IPS-11a (cell line): ENCODE measurements around the gene GALNT9.

ENCODE experiments used
- H3K4me3 ChIP-seq: one replicate; pipeline ENCODE4 v1.5.1; 2013; ENCODE audit warnings: low read depth, low read length, control low read depth

The GALNT9 gene

DNA sequence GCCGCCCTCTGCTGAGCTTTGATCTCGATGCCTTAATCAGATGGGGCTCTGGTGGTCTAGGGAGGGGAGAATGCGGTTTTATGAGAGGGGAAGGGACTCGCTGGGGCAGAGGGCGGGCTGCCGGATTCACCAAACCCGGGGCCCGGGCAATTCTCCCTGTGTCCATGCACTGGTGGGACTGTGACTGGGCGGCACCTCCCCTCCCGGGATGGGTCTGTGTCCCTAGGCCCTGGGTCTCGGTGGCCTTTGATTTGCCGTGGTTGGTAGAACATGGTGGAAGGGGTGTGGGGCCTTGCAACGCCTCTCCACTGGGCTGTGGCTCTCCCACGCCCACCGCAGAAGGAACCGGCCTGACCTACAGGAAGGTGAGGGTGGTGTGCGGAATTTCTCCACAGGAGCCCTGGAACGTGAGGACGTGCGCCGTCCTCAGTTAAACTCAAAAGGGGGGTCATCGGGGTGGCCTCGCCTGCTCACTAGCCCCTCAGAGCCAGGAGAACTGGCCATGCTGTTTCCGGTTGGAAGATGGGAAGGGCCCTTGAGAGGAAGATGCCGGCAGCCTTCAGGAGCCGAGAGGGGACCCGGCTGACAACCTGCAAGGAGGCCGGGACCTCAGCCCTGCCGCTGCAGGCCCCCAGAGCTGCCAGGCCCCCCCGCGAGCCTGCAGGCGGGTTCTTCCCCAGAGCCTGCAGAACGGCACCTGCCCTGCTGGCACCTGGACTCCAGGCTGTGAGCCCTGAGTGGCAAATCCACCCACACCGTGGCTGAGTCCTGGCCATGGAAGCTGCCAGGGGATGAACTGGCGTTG lies 141.5 kb downstream of the GALNT9 start:
- H3K4me3 ChIP-seq: no peak overlapping the region

- no peak overlapping the region for H3K4me3 ChIP-seq
Measured at GRCh38 chr12:132186857-132187620, 142.3 kb downstream of the GALNT9 start.

DNA sequence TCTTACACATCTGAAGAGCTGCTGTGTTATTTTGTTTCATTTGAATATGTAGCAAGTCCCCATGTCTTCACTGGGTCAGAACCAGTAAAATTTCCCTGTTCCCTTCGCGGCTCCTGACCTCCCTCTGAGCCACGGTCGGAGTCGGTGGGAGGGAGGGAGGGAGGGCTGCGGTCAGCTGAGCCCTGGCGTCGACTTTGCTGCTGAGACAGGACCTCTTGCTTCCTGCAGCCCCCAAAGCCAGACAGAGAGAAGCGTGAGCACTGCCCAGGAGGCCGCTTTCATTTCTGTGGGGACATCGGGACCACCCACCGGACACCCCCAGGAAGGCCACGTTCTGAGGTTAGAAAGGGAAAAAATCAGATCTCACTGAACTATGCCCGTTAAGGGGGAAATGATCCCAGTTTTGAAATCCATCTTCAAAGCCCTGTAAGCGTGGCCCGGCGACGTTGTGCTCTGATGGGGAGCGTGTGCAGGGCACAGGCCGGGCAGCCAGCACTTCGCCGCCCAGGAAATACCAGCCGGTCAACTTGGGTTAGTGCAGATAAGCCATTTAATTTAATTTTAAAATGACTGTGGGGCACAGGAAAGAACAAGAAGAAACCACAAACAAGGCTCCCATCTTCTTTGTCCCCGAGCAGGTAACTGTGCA lies 143.1 kb downstream of the GALNT9 start:
- no peak overlapping the region for H3K4me3 ChIP-seq

DNA sequence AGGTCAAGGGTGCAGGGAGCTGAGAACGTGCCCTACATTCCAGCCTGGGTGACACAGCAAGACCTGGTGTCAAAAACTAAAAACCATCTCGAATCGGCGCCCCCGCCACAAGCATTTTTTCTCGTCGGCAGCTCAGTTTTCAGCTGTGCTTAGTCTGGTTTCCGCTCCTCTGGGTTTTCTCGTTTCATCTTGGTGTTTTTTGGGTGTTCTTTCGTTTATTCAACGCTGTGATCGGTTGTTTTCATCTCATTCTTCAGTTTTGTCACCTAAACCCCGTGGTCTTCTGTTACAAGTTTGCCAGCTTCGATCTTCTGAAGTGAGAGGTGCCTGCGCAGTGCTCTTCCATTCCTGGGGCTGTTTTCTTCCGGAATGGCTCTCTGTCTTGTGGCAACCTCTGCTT lies 143.7 kb downstream of the GALNT9 start:
- no peak overlapping the region for H3K4me3 ChIP-seq

- no peak overlapping the region for H3K4me3 ChIP-seq
Measured at GRCh38 chr12:132182711-132183365, 146.6 kb downstream of the GALNT9 start.

DNA sequence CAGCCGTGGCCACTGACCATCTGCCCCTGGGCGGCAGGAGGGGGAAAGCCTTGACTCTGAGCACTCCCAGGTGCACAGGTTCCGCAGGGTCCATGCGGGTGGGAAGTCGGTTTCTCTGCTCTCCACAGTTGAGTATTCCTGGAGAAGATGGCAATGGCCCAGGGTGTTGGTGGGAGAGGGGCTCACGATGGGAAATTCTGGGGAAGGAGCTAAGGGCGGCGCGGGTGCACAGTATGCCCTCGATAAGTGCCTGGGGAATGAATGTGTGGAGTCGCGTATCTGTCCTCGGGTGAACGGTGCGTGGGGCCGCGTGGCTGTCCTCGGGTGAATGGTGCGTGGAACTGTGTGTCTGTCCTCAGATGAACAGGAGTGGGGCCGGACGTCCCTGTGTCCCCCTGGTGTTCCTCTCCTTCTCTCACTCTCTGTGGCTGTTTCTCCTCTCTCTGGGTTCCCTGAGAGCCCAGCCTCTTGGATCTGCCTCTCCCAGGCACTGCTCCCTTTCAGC lies 147.1 kb downstream of the GALNT9 start:
- H3K4me3 ChIP-seq: no peak overlapping the region

DNA sequence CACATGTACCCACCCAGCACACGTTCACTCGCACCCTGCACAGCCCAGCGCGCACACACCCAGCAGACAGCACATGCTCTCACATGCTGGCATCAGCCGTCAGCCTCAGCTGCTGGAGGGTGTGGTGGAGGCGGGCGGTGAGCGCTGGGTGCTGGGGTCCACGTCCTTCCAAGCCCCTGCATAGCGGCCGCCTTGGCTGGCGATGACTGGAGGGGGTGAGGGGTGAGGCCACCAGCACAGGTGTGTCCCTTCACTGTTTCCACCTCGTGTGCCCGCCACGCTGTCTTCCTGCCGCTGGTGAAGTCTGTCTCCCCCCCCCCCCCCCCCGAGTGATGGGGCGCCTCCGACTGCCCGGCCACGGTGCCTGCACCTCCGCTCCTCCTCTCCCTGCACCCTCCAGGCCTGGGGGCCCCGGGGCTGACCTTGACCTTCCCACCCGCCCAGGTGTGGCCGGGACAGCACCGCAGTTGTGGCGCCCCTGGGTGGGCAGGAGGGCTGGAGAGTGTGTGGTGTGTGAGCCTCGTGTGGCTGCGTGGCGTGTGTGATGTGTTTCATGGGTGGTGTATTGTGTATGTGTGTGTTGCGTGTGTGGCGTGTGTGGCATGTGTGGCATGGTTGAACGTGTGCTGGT lies 147.7 kb downstream of the GALNT9 start:
- H3K4me3 ChIP-seq: no peak overlapping the region

DNA sequence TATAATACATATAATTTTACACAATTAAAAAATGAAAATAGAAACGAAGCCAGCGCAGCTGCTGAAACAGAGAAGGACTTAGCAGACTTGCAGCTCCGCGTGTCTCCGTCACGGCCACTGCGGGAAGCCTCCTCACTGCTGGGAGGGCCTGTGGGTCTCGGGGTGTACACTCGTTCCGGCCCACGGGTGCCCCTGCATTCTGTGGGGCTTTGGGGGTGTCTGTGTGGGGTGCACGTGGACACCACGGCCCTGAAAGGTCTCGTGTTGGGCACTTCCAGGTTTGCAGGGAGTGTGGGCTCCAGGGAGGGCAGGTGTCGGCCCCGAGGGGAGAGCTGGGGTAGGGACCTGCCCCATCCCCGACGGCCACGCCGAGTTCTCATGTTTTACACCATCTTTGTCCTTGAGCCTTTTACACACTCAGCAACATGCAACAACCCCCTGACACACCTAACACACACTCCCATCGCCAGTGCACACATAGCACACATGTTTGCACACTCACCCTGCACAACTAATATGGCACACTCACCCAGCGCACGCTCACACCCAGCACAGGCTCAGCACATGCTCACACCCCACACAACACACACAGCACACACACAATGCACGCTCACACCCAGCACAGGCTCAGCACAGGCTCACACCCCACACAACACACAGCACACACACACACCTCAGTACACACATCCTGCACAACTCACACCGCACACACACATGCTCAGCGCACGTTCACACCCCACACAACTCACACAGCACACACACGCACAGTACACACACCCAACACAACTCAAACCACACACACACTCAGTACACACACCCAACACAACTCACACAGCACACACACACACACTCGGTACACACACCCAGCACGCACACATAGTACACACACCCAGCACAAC lies 148.5 kb downstream of the GALNT9 start:
- H3K4me3 ChIP-seq: no peak overlapping the region

GRCh38 chr12:132179431-132180362 lies 149.7 kb downstream of the GALNT9 start:
- no peak overlapping the region for H3K4me3 ChIP-seq

DNA sequence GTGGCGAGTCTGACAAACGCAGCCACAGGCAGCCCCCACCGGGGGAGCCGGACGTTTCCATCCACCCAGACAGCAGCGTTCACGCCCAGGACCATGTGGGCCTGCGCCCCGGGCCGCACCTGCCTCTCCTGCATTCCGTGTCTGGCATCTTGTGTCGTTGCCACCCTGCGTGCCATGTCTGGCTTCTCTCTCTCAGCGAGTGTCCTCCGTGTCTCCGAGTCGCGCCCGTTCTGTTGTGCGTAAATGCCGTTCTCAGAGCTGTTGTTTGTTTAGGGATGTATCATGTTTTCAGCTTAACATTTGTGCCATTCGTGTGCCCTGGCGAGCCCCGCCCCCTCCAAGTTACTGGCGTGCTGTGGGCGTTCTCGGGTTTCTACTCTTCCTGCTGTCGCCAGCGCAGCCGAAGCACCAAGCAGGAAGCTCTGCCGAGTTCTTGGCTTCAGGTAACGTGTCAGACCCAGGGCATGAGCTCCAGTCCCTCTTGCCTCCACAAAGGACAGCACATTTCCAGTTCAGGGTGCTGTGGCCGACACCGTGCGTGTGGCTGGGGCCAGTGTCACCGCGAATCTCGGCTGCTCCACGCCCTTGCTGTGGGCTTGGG lies 150.5 kb downstream of the GALNT9 start:
- H3K4me3 ChIP-seq: no peak overlapping the region

DNA sequence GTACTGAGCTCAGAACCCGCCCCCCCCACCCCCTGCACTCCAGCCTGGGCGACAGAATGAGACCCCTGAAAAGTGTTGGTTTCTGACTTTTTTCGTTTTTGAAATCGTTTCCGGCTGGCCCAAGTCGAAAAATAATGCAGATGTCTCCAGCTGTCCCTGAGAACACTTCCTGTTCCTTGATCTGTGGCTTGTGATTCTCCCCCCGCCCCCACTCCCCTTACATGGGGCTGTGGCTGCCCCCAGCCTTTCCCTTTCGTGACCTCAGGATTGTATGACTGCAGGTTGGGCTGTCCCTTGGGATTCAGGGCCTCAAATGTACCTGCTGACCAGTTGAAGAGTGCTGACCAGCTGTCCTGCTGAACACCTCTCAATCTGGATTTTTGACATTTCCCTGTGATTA lies 151.1 kb downstream of the GALNT9 start:
- no peak overlapping the region for H3K4me3 ChIP-seq

- H3K4me3 ChIP-seq: no peak overlapping the region
Measured at GRCh38 chr12:132176920-132177551, 152.4 kb downstream of the GALNT9 start.

- H3K4me3 ChIP-seq: no peak overlapping the region
Measured at GRCh38 chr12:132176385-132176919, 152.9 kb downstream of the GALNT9 start.

DNA sequence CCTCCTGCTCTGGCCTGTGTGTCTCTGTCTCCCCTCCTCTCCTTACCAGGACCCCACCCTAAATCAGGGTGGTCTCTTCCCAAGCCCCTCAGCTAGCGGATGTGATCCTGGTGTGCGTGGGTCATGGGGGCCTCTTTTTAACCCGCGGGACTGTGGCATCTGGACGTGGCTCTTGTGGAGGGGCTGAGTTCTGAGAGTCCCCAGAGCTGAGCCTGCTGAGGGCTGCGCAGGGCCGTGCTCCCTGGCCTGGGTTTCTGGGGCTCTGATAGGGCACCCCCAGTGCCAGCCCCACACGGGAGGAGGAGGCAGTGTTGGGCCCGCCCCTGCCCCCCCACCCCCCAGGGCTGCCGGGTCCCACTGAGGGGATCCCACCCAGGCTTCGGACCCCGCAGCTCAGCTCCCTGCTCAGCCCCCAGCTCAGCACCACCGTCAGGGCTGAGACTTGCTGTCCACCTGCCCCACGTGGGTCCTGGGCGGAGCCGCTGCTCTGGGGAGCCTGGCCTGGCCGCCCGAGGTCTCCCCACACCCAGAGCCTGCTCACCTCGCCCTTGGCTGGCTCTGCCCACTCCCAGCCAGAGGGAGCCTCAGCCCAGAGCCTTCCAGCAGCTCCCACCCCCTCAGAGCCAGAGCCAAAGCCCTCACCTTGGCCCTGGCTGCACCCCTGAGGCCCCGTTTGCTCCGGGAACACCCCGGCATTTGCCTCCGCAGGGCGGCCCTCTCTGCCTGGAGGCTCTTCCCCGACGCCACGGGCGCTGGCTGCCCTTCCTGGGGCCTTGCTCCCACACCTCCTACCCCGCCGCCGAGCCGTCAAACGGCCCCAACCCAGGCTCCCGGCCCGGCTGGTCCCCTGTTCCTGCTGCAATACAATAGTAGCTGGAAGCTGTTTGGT lies 153.6 kb downstream of the GALNT9 start:
- H3K4me3 ChIP-seq: no peak overlapping the region

GRCh38 chr12:132174839-132175490 lies 154.4 kb downstream of the GALNT9 start:
- H3K4me3 ChIP-seq: no peak overlapping the region
